Measurements from ENCODE around the gene CNTNAP2. TPM values are rescaled to one million over a fixed set of nuclear protein-coding genes. Genes with fewer than 3 reads are reported as not detected.

CNTNAP2 gene
- total RNA-seq, 1 donor from 2014 or later: under 0.01 TPM

DNA sequence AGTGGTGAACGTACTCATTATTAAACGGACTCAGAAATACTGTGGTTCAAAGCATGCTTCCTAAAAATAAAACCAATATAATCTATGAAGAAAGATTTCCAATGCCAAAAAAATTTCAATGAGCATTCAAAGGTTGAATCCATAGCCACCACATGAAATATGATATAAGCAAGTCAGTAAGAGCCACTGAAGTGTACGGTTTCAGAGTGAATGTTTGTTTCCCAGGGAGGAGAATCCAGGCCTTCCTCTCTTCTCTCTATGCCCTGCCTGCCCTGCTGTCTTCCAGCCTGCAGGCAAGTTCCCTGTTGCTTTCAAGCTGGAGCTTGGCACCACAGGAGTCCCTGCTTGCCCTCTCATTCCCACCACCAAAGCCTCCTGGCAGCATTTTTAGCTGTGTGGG lies 1302.4 kb downstream of the CNTNAP2 start:
- DNase-seq (ENCODE audit: extremely low read depth, low read depth, low spot score): no peak

DNA sequence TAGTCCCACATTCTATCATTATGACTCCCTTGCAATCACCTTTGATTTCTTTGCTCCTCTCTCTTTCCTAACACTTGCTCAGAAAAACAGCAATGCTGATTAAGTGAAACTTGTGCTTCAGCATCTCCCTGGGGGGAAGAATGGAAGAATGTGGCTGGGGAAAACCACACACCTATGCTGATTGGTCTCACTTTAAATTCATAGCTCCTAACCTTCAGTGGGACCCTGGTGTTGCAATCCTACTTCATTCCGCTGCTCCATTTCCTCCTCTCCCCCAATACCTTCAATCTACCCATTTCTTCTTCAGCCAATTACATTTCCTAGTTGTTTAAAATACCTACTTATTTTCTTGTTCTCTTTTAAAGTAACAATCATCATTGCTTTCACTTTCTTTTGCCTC lies 1307.3 kb downstream of the CNTNAP2 start:
- no peak for DNase-seq (ENCODE audit: extremely low read depth, low read depth, low spot score)

GRCh38 chr7:147428075-147428474 lies 1311.5 kb downstream of the CNTNAP2 start:
- DNase-seq (ENCODE audit: extremely low read depth, low read depth, low spot score): no peak

GRCh38 chr7:147429961-147430360 lies 1313.4 kb downstream of the CNTNAP2 start:
- DNase-seq (ENCODE audit: extremely low read depth, low read depth, low spot score): no peak

- DNase-seq (ENCODE audit: extremely low read depth, low read depth, low spot score): no peak
These were observed 1315.5 kb downstream of the CNTNAP2 start for GRCh38 chr7:147432079-147432478.

DNA sequence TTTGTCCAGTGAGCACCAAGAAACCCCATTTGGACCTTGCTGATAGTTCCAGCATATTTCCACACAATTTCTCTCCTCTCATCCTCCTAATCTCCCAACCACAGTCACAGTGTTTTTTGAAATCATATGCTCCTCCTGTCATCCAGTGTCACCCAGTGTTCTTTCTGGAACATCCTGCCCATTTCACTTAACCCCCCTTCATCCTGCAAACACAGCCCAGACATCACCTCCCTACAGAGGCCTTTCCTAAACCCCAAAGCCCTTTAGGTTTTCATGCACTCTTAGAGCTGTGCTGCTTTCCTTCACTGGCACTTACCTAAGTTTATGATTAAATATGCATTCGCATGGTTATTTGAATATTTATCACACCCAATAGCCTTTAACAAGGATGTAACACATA lies 1316.0 kb downstream of the CNTNAP2 start:
- DNase-seq (ENCODE audit: extremely low read depth, low read depth, low spot score): no peak

- no peak for DNase-seq (ENCODE audit: extremely low read depth, low read depth, low spot score)
These were observed 1320.1 kb downstream of the CNTNAP2 start for GRCh38 chr7:147436718-147437117.

GRCh38 chr7:147438216-147438615 lies 1321.6 kb downstream of the CNTNAP2 start:
- no peak for DNase-seq (ENCODE audit: extremely low read depth, low read depth, low spot score)

- DNase-seq (ENCODE audit: extremely low read depth, low read depth, low spot score): no peak
These were observed 1327.3 kb downstream of the CNTNAP2 start for GRCh38 chr7:147443942-147444341.

DNA sequence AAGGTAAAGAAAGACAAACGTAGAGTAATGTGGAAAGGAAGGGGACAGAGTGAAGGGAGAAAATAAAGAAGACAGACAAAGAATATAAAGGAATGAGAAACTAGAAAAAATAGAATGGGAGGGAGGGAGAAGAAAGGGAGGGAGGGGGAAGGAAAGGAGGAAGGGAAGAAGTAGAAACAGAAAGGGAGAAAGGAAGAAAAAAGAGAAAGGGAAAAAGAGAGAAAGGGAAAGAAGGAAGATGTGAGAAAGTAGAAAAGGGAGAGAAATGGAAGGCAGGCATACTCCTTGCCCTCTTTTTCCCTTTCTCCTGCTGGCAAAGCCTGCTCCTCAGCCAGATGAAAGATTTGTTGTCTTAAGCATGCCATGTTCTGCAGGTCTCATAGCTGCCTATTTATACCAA lies 1336.2 kb downstream of the CNTNAP2 start:
- no peak for DNase-seq (ENCODE audit: extremely low read depth, low read depth, low spot score)

DNA sequence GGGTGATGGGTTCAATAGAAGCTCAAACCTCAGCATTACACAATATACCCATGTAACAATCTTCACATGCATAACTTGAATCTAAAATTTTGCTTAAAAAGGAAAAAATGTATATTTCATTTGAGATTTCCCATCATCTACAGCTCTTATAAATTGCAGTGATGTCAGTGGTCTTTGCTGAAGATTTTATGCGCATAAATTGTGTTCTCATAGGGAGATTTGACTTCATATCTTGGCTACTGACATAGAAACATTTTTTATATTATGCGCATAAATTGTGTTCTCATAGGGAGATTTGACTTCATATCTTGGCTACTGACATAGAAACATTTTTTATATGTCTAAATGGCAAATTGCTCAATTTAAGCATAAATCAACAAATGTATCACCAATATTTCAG lies 1348.6 kb downstream of the CNTNAP2 start:
- no peak for DNase-seq (ENCODE audit: extremely low read depth, low read depth, low spot score)

DNA sequence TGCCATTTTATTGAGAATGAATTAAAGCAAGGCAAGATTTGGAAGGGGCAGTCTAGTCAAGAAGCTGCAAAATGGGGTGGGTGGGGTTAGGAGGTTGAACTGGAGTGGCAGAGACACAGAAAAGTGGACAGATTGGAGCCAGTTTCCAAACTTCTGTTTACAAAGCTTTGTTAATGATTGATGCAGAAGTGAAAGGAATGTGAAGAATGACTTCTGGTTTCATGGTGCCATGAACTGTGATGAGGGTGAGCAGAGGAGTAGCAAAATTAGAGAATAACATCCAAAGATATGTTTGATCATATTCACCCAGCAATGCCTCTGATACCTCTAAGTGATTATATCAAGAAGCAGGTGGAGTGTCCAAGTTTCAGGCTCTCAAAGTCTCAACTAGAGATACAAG lies 1356.0 kb downstream of the CNTNAP2 start:
- DNase-seq (ENCODE audit: extremely low read depth, low read depth, low spot score): no peak

GRCh38 chr7:147474862-147475261 lies 1358.3 kb downstream of the CNTNAP2 start:
- DNase-seq (ENCODE audit: extremely low read depth, low read depth, low spot score): no peak

GRCh38 chr7:147477526-147477925 lies 1360.9 kb downstream of the CNTNAP2 start:
- DNase-seq (ENCODE audit: extremely low read depth, low read depth, low spot score): no peak

GRCh38 chr7:147478796-147479195 lies 1362.2 kb downstream of the CNTNAP2 start:
- no peak for DNase-seq (ENCODE audit: extremely low read depth, low read depth, low spot score)

GRCh38 chr7:147483634-147484292 lies 1367.2 kb downstream of the CNTNAP2 start:
- no peak for DNase-seq (ENCODE audit: extremely low read depth, low read depth, low spot score)

DNA sequence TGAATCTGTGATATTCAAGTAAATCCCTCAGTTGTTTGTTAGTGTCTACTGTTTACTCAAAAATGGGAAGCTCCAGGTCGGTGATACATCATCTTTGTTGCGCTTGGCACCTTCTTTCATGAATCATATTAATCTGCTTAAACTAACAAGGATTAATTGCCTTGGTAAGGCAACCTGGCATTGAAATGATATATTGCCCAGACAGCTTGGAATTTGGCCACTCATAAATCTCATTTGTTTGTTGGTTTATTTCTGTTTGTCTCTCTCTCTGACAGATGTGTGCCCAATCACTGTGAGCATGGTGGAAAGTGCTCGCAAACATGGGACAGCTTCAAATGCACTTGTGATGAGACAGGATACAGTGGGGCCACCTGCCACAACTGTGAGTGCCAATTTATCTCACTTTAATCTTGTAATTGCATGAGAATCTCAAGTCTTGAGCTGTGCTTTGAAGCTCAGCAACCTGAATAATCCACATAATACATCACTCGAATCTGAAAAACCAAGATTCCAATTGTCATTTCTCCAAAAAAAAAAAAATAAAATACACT lies 1369.1 kb downstream of the CNTNAP2 start:
- no peak for DNase-seq (ENCODE audit: extremely low read depth, low read depth, low spot score)

- DNase-seq (ENCODE audit: extremely low read depth, low read depth, low spot score): no peak
These were observed 1376.0 kb downstream of the CNTNAP2 start for GRCh38 chr7:147492606-147493005.

DNA sequence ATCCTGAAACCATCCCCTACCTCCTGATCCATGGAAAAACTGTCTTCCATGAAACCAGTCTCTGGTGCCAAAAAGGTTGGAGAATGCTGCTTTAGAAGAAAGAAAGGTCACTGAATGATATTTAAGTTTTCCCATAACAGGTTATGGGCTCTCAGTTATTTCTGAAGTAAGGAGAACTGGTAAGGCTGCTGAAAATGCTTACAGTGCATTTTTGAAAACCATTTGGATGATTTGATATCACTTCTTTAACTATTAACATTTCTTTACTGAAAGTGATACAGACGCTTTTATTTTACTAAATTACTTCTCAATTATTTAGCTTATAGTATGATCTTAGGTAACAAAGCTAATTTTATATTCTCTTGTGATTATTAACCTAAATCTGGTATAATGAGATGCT lies 1379.6 kb downstream of the CNTNAP2 start:
- DNase-seq (ENCODE audit: extremely low read depth, low read depth, low spot score): no peak

- no peak for DNase-seq (ENCODE audit: extremely low read depth, low read depth, low spot score)
These were observed 1380.6 kb downstream of the CNTNAP2 start for GRCh38 chr7:147497246-147497645.

GRCh38 chr7:147498081-147498480 lies 1381.5 kb downstream of the CNTNAP2 start:
- DNase-seq (ENCODE audit: extremely low read depth, low read depth, low spot score): no peak

- no peak for DNase-seq (ENCODE audit: extremely low read depth, low read depth, low spot score)
These were observed 1392.5 kb downstream of the CNTNAP2 start for GRCh38 chr7:147509035-147509501.

All from glomerular endothelial cell (primary cell).